H1 (cell line): Measurements from ENCODE around the gene DHRS13.

ENCODE experiments used
- EZH2 ChIP-seq: fragments of 200-600 bp; sonication (generic); IDR thresholded peaks from 2 replicates; pipeline ENCODE4 v1.7.1; 2012; ENCODE audit warnings: low read depth, mild to moderate bottlenecking, moderate library complexity, low read length, inconsistent platforms; ENCODE audit not compliant: severe bottlenecking
- POLR2A ChIP-seq, 2 experiments: IDR thresholded peaks; 1 replicate in 1 of 2; 2 replicates in 1 of 2; pipeline ENCODE4 v1.6.1; 2011; ENCODE audit warnings: low read depth in 2 of 2, low read length in 2 of 2, mild to moderate bottlenecking in 2 of 2; ENCODE audit errors: control extremely low read depth in 1 of 2
- SRF ChIP-seq: IDR thresholded peaks from 2 replicates; pipeline ENCODE4 v1.6.1; 2011; ENCODE audit warnings: mild to moderate bottlenecking, low read depth, low read length, moderate library complexity
- TAF1 ChIP-seq: IDR thresholded peaks from 2 replicates; pipeline ENCODE4 v1.6.1; 2011; ENCODE audit warnings: mild to moderate bottlenecking, low read depth, low read length
- TF ChIP-seq, protein P1 (sequence below), 3 experiments: IDR thresholded peaks; 1 replicate in 2 of 3; 2 replicates in 1 of 3; pipeline versions ENCODE4 v1.5.1 to v1.6.1; 2011; ENCODE audit warnings: low read length in 3 of 3, mild to moderate bottlenecking in 3 of 3, inconsistent platforms in 2 of 3, low read depth in 1 of 3, moderate library complexity in 1 of 3; ENCODE audit not compliant: insufficient read depth in 1 of 3; ENCODE audit errors: control extremely low read depth in 1 of 3

DNA sequence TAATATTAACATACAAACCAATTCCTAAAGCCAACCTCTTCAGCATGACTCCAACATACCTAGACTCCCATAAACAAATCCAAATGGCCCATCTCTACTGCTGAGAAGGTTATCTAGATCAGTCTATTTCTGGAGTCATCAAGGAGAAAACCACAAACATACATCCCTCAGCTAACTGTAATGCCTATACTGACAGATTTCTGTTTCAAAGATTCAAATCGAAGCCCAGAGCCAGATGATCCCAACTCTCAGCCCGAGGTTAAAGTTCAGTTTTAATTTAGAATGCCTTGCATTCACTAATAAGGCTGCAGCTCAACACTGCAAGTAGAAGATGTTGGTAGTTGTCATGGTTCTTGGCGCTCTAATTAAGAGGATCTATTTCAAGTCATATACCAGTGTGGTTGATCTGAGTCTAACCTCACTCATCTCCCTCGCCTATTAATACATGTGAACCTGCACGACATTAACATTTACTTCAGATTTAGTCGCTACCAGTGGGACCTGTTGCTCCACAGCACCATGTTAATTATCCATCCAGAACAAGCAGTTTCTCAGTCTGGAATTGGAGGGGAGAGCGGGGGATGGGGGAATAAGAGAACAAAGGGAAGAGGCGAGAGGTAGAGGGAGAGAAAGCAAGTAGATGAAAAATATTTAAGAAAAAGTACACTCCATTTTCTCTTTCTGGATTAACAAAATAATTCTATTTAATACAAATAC is 33.0 kb upstream of the DHRS13 start:
- TF ChIP-seq SRF (no peak), EZH2 (no peak), POLR2A (IDR thresholded peaks at IDR 0.05; ENCODE audit: control extremely low read depth in 1 of 2, low read depth in 2 of 2, low read length in 2 of 2) (no peak), TAF1 (no peak)
- TF ChIP-seq, protein P1, sequence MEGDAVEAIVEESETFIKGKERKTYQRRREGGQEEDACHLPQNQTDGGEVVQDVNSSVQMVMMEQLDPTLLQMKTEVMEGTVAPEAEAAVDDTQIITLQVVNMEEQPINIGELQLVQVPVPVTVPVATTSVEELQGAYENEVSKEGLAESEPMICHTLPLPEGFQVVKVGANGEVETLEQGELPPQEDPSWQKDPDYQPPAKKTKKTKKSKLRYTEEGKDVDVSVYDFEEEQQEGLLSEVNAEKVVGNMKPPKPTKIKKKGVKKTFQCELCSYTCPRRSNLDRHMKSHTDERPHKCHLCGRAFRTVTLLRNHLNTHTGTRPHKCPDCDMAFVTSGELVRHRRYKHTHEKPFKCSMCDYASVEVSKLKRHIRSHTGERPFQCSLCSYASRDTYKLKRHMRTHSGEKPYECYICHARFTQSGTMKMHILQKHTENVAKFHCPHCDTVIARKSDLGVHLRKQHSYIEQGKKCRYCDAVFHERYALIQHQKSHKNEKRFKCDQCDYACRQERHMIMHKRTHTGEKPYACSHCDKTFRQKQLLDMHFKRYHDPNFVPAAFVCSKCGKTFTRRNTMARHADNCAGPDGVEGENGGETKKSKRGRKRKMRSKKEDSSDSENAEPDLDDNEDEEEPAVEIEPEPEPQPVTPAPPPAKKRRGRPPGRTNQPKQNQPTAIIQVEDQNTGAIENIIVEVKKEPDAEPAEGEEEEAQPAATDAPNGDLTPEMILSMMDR (IDR thresholded peaks at IDR 0.05; ENCODE audit: control extremely low read depth in 1 of 3, insufficient read depth in 1 of 3, low read depth in 1 of 3, low read length in 3 of 3): no peak
